ENCODE results near the gene C2orf81.

GRCh38 chr2:74425523-74425922, 4.1 kb upstream of the C2orf81 start:
- TF ChIP-seq EZH2 (IDR thresholded peaks at IDR 0.05; ENCODE audit: low read length, unreplicated experiment): no peak
- TF ChIP-seq, protein P1, sequence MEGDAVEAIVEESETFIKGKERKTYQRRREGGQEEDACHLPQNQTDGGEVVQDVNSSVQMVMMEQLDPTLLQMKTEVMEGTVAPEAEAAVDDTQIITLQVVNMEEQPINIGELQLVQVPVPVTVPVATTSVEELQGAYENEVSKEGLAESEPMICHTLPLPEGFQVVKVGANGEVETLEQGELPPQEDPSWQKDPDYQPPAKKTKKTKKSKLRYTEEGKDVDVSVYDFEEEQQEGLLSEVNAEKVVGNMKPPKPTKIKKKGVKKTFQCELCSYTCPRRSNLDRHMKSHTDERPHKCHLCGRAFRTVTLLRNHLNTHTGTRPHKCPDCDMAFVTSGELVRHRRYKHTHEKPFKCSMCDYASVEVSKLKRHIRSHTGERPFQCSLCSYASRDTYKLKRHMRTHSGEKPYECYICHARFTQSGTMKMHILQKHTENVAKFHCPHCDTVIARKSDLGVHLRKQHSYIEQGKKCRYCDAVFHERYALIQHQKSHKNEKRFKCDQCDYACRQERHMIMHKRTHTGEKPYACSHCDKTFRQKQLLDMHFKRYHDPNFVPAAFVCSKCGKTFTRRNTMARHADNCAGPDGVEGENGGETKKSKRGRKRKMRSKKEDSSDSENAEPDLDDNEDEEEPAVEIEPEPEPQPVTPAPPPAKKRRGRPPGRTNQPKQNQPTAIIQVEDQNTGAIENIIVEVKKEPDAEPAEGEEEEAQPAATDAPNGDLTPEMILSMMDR (conservative IDR thresholded peaks at IDR 0.05; ENCODE audit: low read depth, low read length): no peak
